HepG2 (cell line): ENCODE results near the gene ETFA. TPM values are rescaled to one million over a fixed set of nuclear protein-coding genes. Genes with fewer than 3 reads are reported as not detected.

Experiments used
- CAMTA2 ChIP-seq: sonication (generic); formaldehyde crosslinking; IDR thresholded peaks from 2 replicates; pipeline ENCODE4 v1.4.0; 2020; ENCODE audit warnings: mild to moderate bottlenecking, missing genetic modification reagents, borderline replicate concordance
- FOXP4 ChIP-seq: sonication (generic); formaldehyde crosslinking; IDR thresholded peaks from 2 replicates; pipeline ENCODE4 v1.4.0; 2020; ENCODE audit warnings: missing genetic modification reagents
- KAT8 ChIP-seq: IDR thresholded peaks from 2 replicates; pipeline ENCODE4 v1.6.1; 2016; ENCODE audit warnings: missing genetic modification reagents, missing compliant biosample characterization
- MTA1 ChIP-seq: sonication (generic); formaldehyde crosslinking; IDR thresholded peaks from 2 replicates; pipeline ENCODE4 v1.4.0; 2020; ENCODE audit warnings: missing genetic modification reagents, mild to moderate bottlenecking, borderline replicate concordance
- NFYB ChIP-seq: sonication (generic); formaldehyde crosslinking; IDR thresholded peaks from 2 replicates; pipeline ENCODE4 v1.4.0; 2020; ENCODE audit warnings: missing genetic modification reagents
- NR2F2 ChIP-seq: IDR thresholded peaks from 2 replicates; pipeline ENCODE4 v1.6.1; 2012; ENCODE audit warnings: low read depth, inconsistent platforms, borderline replicate concordance
- PRPF4 ChIP-seq: fragments of 200-400 bp; formaldehyde crosslinking; IDR thresholded peaks from 2 replicates; pipeline ENCODE4 v1.6.1; 2016; ENCODE audit warnings: low read length, low read depth; ENCODE audit not compliant: poor library complexity, severe bottlenecking
- SRF ChIP-seq: IDR thresholded peaks from 2 replicates; pipeline ENCODE4 v1.6.1; 2011; ENCODE audit warnings: mild to moderate bottlenecking, low read depth, low read length, moderate library complexity
- STAT6 ChIP-seq: sonication (generic); formaldehyde crosslinking; IDR thresholded peaks from 2 replicates; pipeline ENCODE4 v1.4.0; 2020; ENCODE audit warnings: missing genetic modification reagents, mild to moderate bottlenecking, borderline replicate concordance
- ZFP62 ChIP-seq: sonication (generic); formaldehyde crosslinking; IDR thresholded peaks from 2 replicates; pipeline ENCODE4 v1.4.0; 2020; ENCODE audit warnings: missing genetic modification reagents
- ZNF562 ChIP-seq: sonication (generic); formaldehyde crosslinking; IDR thresholded peaks from 2 replicates; pipeline ENCODE4 v1.8.0; 2022; ENCODE audit warnings: missing genetic modification reagents, borderline replicate concordance
- ZNF749 ChIP-seq: sonication (generic); formaldehyde crosslinking; IDR thresholded peaks from 2 replicates; pipeline ENCODE4 v1.8.0; 2022; ENCODE audit warnings: mild to moderate bottlenecking, missing genetic modification reagents, moderate library complexity, borderline replicate concordance
- polyA plus RNA-seq, 8 experiments: library from polyadenylated mRNA; depleted of rRNA in 3 of 8; stranded (reverse) in 7 of 8; unstranded in 1 of 8; fragments of >200 nt; fragmentation: Illumina TruSeq in 4 of 8; extraction: Trizol in 4 of 8; gene quantifications; 2 replicates each; pipeline versions ENCODE4 v1.2.1 to v1.2.3, GENCODE V29; 2011 to 2016; ENCODE audit warnings: low read depth in 4 of 8, missing spikeins in 1 of 8, mixed read lengths in 1 of 8; ENCODE audit not compliant: insufficient read depth in 1 of 8
- total RNA-seq, 5 experiments: library from RNA; depleted of rRNA; stranded (reverse); fragments of >200 nt; fragmentation: Illumina TruSeq; extraction: Trizol; gene quantifications; 2 replicates each; pipeline ENCODE4 v1.2.3, GENCODE V29; 2016; ENCODE audit warnings: low read depth in 1 of 5
- TF ChIP-seq, protein P1 (sequence below): conservative IDR thresholded peaks from 2 replicates; pipeline ENCODE4 v1.6.1; 2018; ENCODE audit warnings: missing genetic modification reagents
- TF ChIP-seq, protein P2 (sequence below): sonication (generic); formaldehyde crosslinking; IDR thresholded peaks from 2 replicates; pipeline ENCODE4 v1.5.1; 2020; ENCODE audit warnings: mild to moderate bottlenecking, missing genetic modification reagents, borderline replicate concordance
- TF ChIP-seq, protein P3 (sequence below): sonication (generic); formaldehyde crosslinking; IDR thresholded peaks from 2 replicates; pipeline ENCODE4 v1.8.1; 2023; ENCODE audit warnings: mild to moderate bottlenecking, missing genetic modification reagents

The ETFA gene
- total and polyA plus RNA-seq, 2 of the 13 experiments (the other 11 are each of a cell fraction or from before 2014, with no cell fraction given), result 291 to 396 TPM

DNA sequence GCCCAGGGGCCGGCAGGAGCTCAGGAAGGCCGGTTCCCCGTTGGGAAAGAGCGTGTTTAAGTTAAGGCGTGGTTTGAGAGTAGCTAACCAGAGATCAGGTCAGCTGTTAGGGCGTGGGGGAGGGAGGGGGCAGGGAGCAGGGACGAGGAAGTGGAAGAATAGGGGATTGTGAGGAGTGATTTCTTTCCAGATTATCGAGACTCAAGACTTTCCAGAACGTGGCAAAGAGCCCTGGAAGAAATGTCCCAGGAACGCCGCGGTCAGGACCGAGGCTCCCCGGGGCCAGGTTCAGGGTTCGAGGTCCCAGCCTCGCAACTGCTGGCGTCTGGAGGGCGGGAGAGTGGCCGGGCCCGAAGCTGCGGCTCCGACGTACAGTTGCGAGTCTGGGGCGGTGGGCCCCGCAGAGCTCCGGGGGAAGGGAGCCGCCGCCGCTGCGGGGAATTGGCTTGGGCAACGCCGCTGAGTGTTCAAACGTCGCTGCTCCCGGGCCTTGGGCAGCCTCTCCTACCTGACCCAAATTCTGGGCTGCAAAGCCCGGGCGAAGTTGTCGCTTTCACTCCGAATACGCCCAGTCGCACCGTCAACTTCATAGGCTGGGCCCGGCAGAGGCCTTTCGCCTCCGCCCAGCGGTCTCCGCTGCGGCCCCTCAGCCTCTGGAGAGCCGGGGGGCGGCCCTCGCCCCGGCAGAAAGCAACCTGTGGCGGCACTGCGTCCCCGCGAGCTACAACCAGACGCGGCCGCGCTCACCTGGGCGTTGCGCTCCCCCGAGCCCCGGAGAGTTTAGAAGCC, 34.8 kb upstream of the ETFA start (continued):
- TF ChIP-seq, protein P1, sequence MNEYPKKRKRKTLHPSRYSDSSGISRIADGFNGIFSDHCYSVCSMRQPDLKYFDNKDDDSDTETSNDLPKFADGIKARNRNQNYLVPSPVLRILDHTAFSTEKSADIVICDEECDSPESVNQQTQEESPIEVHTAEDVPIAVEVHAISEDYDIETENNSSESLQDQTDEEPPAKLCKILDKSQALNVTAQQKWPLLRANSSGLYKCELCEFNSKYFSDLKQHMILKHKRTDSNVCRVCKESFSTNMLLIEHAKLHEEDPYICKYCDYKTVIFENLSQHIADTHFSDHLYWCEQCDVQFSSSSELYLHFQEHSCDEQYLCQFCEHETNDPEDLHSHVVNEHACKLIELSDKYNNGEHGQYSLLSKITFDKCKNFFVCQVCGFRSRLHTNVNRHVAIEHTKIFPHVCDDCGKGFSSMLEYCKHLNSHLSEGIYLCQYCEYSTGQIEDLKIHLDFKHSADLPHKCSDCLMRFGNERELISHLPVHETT (CRISPR knock-in tag), result peak; percentile 27; the same call in 1 of the 2 replicates
- TF ChIP-seq ZNF562 (CRISPR knock-in tag) (no peak), ZFP62 (CRISPR knock-in tag) (no peak), STAT6 (CRISPR knock-in tag) (no peak), SRF (no peak), PRPF4 (no peak), KAT8 (0 out of 2 replicates have a peak, but pooled peaks have one; percentile 13), NR2F2 (no peak), CAMTA2 (CRISPR knock-in tag) (no peak), ZNF749 (no peak), MTA1 (peak; percentile 27; the same call in 1 of the 2 replicates), FOXP4 (CRISPR knock-in tag) (peak; percentile 28; the same call in 1 of the 2 replicates), NFYB (CRISPR knock-in tag) (no peak)
- TF ChIP-seq, protein P2, sequence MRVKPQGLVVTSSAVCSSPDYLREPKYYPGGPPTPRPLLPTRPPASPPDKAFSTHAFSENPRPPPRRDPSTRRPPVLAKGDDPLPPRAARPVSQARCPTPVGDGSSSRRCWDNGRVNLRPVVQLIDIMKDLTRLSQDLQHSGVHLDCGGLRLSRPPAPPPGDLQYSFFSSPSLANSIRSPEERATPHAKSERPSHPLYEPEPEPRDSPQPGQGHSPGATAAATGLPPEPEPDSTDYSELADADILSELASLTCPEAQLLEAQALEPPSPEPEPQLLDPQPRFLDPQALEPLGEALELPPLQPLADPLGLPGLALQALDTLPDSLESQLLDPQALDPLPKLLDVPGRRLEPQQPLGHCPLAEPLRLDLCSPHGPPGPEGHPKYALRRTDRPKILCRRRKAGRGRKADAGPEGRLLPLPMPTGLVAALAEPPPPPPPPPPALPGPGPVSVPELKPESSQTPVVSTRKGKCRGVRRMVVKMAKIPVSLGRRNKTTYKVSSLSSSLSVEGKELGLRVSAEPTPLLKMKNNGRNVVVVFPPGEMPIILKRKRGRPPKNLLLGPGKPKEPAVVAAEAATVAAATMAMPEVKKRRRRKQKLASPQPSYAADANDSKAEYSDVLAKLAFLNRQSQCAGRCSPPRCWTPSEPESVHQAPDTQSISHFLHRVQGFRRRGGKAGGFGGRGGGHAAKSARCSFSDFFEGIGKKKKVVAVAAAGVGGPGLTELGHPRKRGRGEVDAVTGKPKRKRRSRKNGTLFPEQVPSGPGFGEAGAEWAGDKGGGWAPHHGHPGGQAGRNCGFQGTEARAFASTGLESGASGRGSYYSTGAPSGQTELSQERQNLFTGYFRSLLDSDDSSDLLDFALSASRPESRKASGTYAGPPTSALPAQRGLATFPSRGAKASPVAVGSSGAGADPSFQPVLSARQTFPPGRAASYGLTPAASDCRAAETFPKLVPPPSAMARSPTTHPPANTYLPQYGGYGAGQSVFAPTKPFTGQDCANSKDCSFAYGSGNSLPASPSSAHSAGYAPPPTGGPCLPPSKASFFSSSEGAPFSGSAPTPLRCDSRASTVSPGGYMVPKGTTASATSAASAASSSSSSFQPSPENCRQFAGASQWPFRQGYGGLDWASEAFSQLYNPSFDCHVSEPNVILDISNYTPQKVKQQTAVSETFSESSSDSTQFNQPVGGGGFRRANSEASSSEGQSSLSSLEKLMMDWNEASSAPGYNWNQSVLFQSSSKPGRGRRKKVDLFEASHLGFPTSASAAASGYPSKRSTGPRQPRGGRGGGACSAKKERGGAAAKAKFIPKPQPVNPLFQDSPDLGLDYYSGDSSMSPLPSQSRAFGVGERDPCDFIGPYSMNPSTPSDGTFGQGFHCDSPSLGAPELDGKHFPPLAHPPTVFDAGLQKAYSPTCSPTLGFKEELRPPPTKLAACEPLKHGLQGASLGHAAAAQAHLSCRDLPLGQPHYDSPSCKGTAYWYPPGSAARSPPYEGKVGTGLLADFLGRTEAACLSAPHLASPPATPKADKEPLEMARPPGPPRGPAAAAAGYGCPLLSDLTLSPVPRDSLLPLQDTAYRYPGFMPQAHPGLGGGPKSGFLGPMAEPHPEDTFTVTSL (CRISPR knock-in tag), result no peak
- TF ChIP-seq, protein P3, sequence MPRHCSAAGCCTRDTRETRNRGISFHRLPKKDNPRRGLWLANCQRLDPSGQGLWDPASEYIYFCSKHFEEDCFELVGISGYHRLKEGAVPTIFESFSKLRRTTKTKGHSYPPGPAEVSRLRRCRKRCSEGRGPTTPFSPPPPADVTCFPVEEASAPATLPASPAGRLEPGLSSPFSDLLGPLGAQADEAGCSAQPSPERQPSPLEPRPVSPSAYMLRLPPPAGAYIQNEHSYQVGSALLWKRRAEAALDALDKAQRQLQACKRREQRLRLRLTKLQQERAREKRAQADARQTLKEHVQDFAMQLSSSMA (CRISPR knock-in tag), result no peak
